Ovary (tissue), 9 donors: ENCODE results near the gene PALS2. TPM values are rescaled to one million over a fixed set of nuclear protein-coding genes. Genes with fewer than 3 reads are reported as not detected.

Experiments
- DNase-seq, 5 donors: peaks; one replicate each; pipeline ENCODE4 v3.0.0-alpha.2; 2019 to 2020
- H3K27ac ChIP-seq, 2 donors: fragments of 200-600 bp; one replicate each; pipeline versions ENCODE4 v1.5.1 to v1.8.0; 2019 to 2022
- H3K27me3 ChIP-seq: fragments of 200-600 bp; one replicate; pipeline ENCODE4 v1.8.0; 2022
- H3K36me3 ChIP-seq: fragments of 200-600 bp; sonication (generic); one replicate; pipeline ENCODE4 v1.5.1; 2019
- H3K4me1 ChIP-seq: one replicate; pipeline ENCODE4 v1.8.1; 2013; ENCODE audit warnings: mild to moderate bottlenecking, moderate library complexity; ENCODE audit not compliant: insufficient read depth
- H3K4me3 ChIP-seq: fragments of 200-600 bp; sonication (generic); one replicate; pipeline ENCODE4 v1.5.1; 2017
- H3K9me3 ChIP-seq, 2 donors: fragments of 200-600 bp in 1 of 2; sonication (generic) in 1 of 2; one replicate each; pipeline versions ENCODE4 v1.5.1 to v1.8.1; 2013 to 2019; ENCODE audit warnings: mild to moderate bottlenecking in 1 of 2, moderate library complexity in 1 of 2
- EP300 ChIP-seq: sonication (generic); formaldehyde crosslinking; IDR thresholded peaks from one replicate; pipeline ENCODE4 v1.6.1; 2017; ENCODE audit warnings: antibody characterized with exemption
- POLR2A ChIP-seq: fragments of 450-650 bp; IDR thresholded peaks from one replicate; pipeline ENCODE4 v1.6.1; 2017; ENCODE audit warnings: antibody characterized with exemption, mild to moderate bottlenecking, moderate library complexity
- WGBS, 3 donors: extraction: QIAGEN DNeasy Blood & Tissue Kit in 1 of 3; methylation state at CpG; one replicate each; pipeline versions ENCODE4 v1.1.5 to v1.1.7; 2013 to 2017; 5-methylcytosine and 5-hydroxymethylcytosine counted together
- intact Hi-C, 4 donors: fragments of 100-400 bp; cut with DNase I; formaldehyde crosslinking; loops; one replicate each; pipeline versions ENCODE4 v1.11.0 to v1.15.1; 2022 to 2023
- polyA plus RNA-seq, 2 donors: library from polyadenylated mRNA; stranded (reverse); fragments of 200-250 nt in 1 of 2; fragments of 350-450 nt in 1 of 2; fragmentation: Illumina TruSeq in 1 of 2; extraction: RNeasy Lipid Tissue Mini Kit (QIAGEN cat#74804) in 1 of 2; gene quantifications; one replicate each; pipeline ENCODE4 v1.2.3, GENCODE V29; 2013 to 2014
- total RNA-seq, 7 donors: library from RNA; depleted of rRNA in 2 of 7; stranded (reverse); fragments of >200 nt in 2 of 7; fragmentation: NEBNext Ultra II Directional in 3 of 7; extraction: Animal tissue kit (Norgen Biotek cat#: 25700) in 3 of 7; gene quantifications; one replicate each; pipeline versions ENCODE4 v1.1.0 to v1.2.4, GENCODE V29; 2016 to 2023
- TF ChIP-seq, protein P1 (sequence below), 3 donors: fragments of 450-650 bp in 2 of 3; fragments of 200-600 bp in 1 of 3; IDR thresholded peaks; one replicate each; pipeline versions ENCODE4 v1.5.1 to v1.8.0; 2016 to 2022; ENCODE audit warnings: antibody characterized with exemption in 3 of 3, mild to moderate bottlenecking in 1 of 3
- donor health status: DM: no; HTN: no; CAD: no; lungs with moderate emphysema.
- donor health status: DM: no; HTN: no; CAD: no.
- donor health status: Bipolar disorder and iron deficiency.
- donor health status: DM: yes; HTN: yes; CAD: no.
- donor health status: DM: no; HTN: no; CAD: no.
- donor health status: DM: yes; HTN: yes; CAD: no.

Gene PALS2
- total and polyA plus RNA-seq, 9 donors: 4.9 to 271 (median 57.9) TPM

DNA sequence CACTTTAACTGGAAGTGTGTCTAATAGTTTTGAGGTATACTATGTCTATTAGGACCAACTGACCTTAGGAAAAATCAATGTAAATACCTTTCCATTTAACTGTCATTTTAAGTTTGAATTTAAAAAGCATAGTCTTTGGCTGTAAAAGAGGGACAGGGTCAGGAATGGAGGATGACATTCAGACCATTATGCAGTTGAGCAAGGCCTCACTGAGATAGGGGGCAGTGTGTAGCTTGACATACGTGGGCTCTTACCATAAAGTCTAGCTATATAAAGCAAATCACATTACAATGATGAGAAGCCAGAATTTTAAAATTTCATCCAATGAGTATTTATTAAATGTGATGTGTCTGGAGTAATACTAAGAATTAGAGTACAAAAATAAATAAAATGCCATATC is 17.9 kb downstream of the PALS2 start:
- no peak for DNase-seq
- Histone ChIP-seq H3K27ac (no peak overlapping the region), H3K9me3 (no peaks in the 10 kb centered on the region), H3K4me1 (peaks cover 3% of the 10 kb centered on the region), H3K27me3 (no peaks in the 10 kb centered on the region), H3K4me3 (no peak overlapping the region), H3K36me3 (no peaks in the 10 kb centered on the region)
- TF ChIP-seq, protein P1, sequence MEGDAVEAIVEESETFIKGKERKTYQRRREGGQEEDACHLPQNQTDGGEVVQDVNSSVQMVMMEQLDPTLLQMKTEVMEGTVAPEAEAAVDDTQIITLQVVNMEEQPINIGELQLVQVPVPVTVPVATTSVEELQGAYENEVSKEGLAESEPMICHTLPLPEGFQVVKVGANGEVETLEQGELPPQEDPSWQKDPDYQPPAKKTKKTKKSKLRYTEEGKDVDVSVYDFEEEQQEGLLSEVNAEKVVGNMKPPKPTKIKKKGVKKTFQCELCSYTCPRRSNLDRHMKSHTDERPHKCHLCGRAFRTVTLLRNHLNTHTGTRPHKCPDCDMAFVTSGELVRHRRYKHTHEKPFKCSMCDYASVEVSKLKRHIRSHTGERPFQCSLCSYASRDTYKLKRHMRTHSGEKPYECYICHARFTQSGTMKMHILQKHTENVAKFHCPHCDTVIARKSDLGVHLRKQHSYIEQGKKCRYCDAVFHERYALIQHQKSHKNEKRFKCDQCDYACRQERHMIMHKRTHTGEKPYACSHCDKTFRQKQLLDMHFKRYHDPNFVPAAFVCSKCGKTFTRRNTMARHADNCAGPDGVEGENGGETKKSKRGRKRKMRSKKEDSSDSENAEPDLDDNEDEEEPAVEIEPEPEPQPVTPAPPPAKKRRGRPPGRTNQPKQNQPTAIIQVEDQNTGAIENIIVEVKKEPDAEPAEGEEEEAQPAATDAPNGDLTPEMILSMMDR (IDR thresholded peaks at IDR 0.05): no peak
- 77 to 93% (median 82%) methylated on average over 1 of the region's 1 CpG for WGBS, 3 donors
- intact Hi-C loops: no loop called here

DNA sequence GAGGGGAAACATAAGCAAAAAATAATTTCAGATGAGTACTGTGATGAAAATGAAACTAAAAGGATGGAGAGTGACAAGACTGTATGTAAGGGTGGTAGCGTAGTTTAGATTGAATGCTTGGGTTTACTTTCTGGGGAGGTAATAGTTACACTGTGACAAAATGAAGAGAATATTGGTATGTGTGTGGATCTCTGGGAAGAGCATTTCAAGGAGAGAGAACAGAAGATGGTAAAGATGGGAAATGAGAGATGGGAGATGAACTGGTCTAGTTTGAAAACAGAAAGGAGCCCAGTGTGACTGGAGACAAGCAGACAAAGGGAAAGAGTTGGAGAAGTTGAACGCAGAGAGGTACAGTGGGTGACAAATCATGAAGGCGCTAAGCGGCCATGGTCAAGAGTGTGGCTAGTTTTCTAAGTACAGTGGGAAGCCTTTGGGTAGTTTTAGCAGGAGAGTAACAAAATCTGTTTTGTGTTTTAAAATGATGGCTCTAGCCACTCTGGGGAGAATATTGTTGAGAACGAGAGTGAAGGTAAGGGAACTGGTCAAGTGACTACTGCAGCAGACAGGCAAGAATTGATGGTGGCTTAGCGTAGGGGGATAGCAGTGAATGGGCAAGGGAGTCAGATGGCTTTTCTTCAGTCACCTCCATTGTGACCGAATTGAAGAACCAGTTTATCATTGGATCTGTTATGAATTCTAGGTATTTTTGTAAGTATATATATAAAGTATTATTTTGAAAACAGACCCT is 22.6 kb downstream of the PALS2 start:
- no peak overlapping the region for H3K27ac ChIP-seq
- no peak overlapping the region for H3K4me3 ChIP-seq
- TF ChIP-seq POLR2A: no peak
- TF ChIP-seq, protein P1 (IDR thresholded peaks at IDR 0.05): no peak
- no peak for TF ChIP-seq EP300
- WGBS, 3 donors: 94 to 98% (median 95%) methylated on average over 7 of the region's 7 CpGs
- intact Hi-C loops: no loop called here
- no peaks in the 10 kb centered on the region for H3K9me3 ChIP-seq
- no peaks in the 10 kb centered on the region for H3K36me3 ChIP-seq
- no peaks in the 10 kb centered on the region for H3K27me3 ChIP-seq
- no peak for DNase-seq
- H3K4me1 ChIP-seq: no peaks in the 10 kb centered on the region

DNA sequence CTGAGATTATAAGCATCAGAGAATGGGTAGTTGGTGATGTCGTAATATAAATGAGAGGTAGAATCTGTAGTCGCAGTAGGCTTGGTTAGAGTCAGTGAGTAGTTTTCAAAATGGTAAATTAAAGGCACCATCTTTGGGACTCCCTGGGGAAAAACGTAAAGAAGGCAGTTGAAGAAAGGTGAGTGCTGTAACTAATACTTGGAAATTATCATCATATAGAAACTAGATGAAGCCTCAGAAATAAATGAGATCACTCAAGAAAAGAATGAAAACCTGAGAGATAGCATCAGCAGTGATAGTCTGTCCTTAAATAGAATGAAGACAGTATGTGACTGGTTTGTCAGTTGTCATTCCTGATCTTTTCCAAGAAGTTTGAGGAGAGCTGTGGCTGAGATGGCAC is 23.8 kb downstream of the PALS2 start:
- TF ChIP-seq POLR2A (no peak), EP300 (no peak)
- TF ChIP-seq, protein P1 (IDR thresholded peaks at IDR 0.05): no peak
- Histone ChIP-seq H3K4me3 (no peak overlapping the region), H3K9me3 (no peaks in the 10 kb centered on the region), H3K36me3 (no peaks in the 10 kb centered on the region), H3K27me3 (no peaks in the 10 kb centered on the region), H3K27ac (no peak overlapping the region), H3K4me1 (no peaks in the 10 kb centered on the region)
- DNase-seq: no peak
- intact Hi-C loops: no loop called here
- 83 to 96% (median 95%) methylated on average over 3 of the region's 3 CpGs for WGBS, 3 donors

DNA sequence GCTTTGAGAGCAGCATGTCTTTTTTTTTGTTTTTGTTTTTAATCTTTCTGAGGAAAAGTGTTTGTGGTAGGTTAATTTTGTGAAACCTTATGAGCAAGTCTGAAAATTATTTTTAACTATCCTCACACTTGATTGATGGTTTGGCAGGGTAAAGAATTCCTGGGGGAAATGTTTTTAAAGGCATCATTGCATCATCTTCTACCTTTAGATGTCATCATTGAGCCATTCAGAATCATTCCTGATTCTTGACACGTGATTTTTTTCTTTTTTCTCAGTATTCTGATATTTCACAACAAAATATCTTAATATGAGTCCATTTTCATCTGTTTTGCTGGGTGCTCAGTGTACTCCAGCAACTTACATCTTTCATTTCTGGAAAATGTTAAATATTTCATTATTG is 28.3 kb downstream of the PALS2 start:
- Histone ChIP-seq H3K27ac (no peak overlapping the region), H3K4me3 (no peak overlapping the region), H3K27me3 (no peaks in the 10 kb centered on the region), H3K9me3 (no peaks in the 10 kb centered on the region), H3K36me3 (no peaks in the 10 kb centered on the region), H3K4me1 (no peaks in the 10 kb centered on the region)
- 90 to 97% (median 95%) methylated on average over 1 of the region's 1 CpG for WGBS, 3 donors
- no peak for DNase-seq
- TF ChIP-seq POLR2A: no peak
- TF ChIP-seq, protein P1 (IDR thresholded peaks at IDR 0.05): no peak
- TF ChIP-seq EP300: no peak
- intact Hi-C loops: no loop called here
